Measurements from ENCODE around the gene HBB. TPM values are rescaled to one million over a fixed set of nuclear protein-coding genes. Genes with fewer than 3 reads are reported as not detected.

The HBB gene
- total RNA-seq = 100 to 1,000 TPM in 2 of 4 donors, 10 to 100 TPM in 1, 1 to 10 TPM in 1; 2.5 to 214 (median 107) TPM

DNA sequence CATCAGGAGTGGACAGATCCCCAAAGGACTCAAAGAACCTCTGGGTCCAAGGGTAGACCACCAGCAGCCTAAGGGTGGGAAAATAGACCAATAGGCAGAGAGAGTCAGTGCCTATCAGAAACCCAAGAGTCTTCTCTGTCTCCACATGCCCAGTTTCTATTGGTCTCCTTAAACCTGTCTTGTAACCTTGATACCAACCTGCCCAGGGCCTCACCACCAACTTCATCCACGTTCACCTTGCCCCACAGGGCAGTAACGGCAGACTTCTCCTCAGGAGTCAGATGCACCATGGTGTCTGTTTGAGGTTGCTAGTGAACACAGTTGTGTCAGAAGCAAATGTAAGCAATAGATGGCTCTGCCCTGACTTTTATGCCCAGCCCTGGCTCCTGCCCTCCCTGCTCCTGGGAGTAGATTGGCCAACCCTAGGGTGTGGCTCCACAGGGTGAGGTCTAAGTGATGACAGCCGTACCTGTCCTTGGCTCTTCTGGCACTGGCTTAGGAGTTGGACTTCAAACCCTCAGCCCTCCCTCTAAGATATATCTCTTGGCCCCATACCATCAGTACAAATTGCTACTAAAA, at the start of gene HBB:
Gene HBB (minus strand): TSS at position 340 of the 579 bp plus-strand sequence. CDS start 50 bp downstream, at position 290.
- WGBS, 2 donors = 88 to 92% methylated on average over 3 of the region's 3 CpGs
- DNase-seq = no peak
- intact Hi-C loops (cut with DNase I) = no loop called here
- Histone ChIP-seq H3K4me1 (no peaks in the 10 kb centered on the region), H3K27me3 (no peaks in the 10 kb centered on the region), H3K36me3 (no peaks in the 10 kb centered on the region), H3K4me3 (replicated peaks in 1 of 3) (no peak within 1 kb of the TSS), H3K27ac (no peak within 1 kb of the TSS), H3K9me3 (no peaks in the 10 kb centered on the region)
- TF ChIP-seq, protein P1, sequence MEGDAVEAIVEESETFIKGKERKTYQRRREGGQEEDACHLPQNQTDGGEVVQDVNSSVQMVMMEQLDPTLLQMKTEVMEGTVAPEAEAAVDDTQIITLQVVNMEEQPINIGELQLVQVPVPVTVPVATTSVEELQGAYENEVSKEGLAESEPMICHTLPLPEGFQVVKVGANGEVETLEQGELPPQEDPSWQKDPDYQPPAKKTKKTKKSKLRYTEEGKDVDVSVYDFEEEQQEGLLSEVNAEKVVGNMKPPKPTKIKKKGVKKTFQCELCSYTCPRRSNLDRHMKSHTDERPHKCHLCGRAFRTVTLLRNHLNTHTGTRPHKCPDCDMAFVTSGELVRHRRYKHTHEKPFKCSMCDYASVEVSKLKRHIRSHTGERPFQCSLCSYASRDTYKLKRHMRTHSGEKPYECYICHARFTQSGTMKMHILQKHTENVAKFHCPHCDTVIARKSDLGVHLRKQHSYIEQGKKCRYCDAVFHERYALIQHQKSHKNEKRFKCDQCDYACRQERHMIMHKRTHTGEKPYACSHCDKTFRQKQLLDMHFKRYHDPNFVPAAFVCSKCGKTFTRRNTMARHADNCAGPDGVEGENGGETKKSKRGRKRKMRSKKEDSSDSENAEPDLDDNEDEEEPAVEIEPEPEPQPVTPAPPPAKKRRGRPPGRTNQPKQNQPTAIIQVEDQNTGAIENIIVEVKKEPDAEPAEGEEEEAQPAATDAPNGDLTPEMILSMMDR (IDR thresholded peaks at IDR 0.05) = no peak
- TF ChIP-seq POLR2A (IDR thresholded peaks at IDR 0.05) = no peak

DNA sequence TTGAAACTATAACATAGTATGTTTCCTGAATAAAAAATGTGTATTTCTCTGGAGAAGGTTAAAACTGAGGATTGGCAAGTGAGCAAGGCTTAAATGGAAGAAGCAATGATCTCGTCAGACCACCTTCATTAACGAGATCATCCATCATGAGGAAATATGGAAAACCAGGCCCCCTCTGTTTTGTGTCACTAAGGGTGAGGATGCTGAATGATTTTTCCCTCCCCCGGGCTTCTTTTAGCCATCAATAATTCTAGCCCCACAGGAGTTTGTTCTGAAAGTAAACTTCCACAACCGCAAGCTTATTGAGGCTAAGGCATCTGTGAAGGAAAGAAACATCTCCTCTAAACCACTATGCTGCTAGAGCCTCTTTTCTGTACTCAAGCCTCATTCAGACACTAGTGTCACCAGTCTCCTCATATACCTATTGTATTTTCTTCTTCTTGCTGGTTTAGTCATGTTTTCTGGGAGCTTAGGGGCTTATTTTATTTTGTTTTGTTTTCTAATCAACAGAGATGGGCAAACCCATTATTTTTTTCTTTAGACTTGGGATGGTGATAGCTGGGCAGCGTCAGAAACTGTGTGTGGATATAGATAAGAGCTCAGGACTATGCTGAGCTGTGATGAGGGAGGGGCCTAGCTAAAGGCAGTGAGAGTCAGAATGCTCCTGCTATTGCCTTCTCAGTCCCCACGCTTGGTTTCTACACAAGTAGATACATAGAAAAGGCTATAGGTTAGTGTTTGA, 48.7 kb upstream of the HBB start:
- TF ChIP-seq, protein P1 (IDR thresholded peaks at IDR 0.05) = no peak
- WGBS, 2 donors = 71 to 73% methylated on average over 6 of the region's 6 CpGs
- intact Hi-C loops (cut with DNase I) = no loop called here

DNA sequence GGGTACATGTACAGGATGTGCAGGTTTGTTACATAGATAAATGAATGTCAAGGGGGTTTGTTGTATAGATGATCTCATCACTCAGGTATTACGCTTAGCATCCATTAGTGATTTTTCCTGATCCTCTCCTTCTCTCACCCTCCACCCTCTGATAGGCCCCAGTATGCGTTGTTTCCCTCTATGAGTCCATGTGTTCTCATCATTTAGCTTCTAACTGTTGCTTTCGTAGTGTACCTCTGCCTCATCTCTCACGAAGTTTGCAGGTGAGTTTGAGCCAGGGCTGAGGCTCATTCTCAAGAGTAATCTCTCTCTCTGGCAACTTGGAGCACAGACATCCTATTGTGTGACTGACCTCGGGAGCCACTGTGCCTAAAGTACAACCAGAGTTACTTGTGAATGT, 47.5 kb upstream of the HBB start:
- Histone ChIP-seq H3K27ac (no peak overlapping the region), H3K36me3 (no peaks in the 10 kb centered on the region), H3K9me3 (no peaks in the 10 kb centered on the region), H3K4me3 (replicated peaks in 1 of 3) (no peak overlapping the region), H3K27me3 (no peaks in the 10 kb centered on the region), H3K4me1 (no peaks in the 10 kb centered on the region)
- TF ChIP-seq, protein P1 (IDR thresholded peaks at IDR 0.05) = no peak
- TF ChIP-seq POLR2A (IDR thresholded peaks at IDR 0.05) = no peak
- WGBS, 2 donors = 68 to 72% methylated on average over 5 of the region's 5 CpGs
- no peak for DNase-seq
- intact Hi-C loops (cut with DNase I) = no loop called here

More for the DNA sequence above, 48.7 kb upstream of the HBB start:
- Histone ChIP-seq H3K27me3 (no peaks in the 10 kb centered on the region), H3K9me3 (no peaks in the 10 kb centered on the region), H3K36me3 (no peaks in the 10 kb centered on the region), H3K4me1 (no peaks in the 10 kb centered on the region), H3K27ac (no peak overlapping the region), H3K4me3 (replicated peaks in 1 of 3) (no peak overlapping the region)
- no peak for DNase-seq

DNA sequence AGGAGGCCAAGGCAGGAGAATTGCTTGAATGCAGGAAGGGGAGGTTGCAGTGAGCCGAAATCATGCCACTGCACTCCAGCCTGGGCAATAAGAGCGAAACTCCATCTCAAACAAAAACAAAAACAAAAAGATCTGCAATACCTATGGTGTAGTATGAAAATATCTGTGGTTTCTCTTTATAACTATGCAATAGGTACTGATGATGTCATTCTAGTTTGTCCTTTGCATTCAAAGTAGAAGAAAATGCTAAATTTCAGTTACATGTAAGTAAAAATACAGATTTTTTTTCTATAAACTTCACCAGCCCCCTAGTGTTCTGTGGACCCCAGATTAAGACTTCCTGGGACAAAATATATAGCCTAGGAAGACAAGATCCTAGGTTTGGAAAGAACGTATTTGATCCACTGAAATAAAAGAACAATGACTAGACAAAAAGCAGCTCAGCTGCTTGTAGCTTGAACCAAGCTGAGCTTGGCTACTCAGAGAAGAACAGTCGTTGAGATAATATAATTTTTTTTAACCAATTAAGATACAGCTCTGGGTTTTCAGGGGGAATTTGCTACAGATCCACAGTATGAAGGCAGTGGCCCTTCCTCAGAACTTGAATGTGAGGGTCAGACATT, 45.6 kb upstream of the HBB start:
- intact Hi-C loops (cut with DNase I) = no loop called here
- H3K27me3 ChIP-seq = no peaks in the 10 kb centered on the region
- H3K9me3 ChIP-seq = no peaks in the 10 kb centered on the region
- H3K27ac ChIP-seq = no peak overlapping the region
- TF ChIP-seq, protein P1 (IDR thresholded peaks at IDR 0.05) = no peak
- TF ChIP-seq POLR2A (IDR thresholded peaks at IDR 0.05) = no peak
- 74 to 78% methylated on average over 4 of the region's 4 CpGs for WGBS, 2 donors
- H3K4me3 ChIP-seq (replicated peaks in 1 of 3) = no peak overlapping the region
- H3K36me3 ChIP-seq = no peaks in the 10 kb centered on the region
- no peaks in the 10 kb centered on the region for H3K4me1 ChIP-seq
- DNase-seq = no peak

DNA sequence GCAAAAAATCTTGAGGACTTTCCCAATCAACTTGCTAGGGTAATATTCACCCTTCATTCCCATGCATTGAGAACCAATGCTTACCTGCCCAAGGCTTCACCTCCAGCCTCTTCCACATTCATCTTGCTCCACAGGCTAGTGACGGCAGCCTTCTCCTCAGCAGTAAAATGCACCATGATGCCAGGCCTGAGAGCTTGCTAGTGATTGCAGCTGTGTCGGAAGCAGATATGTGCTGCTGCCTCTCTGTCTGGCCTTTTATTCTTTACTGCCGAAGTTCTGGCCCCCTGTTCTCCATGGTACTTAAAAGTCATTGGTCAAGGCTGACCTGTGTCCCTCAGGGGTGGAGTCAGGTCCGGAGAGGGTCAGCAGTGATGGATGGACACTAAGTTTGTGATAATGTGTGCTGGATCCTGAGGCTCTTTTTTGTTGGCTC, 42.9 kb upstream of the HBB start, which contains the start of gene HBE1:
Gene HBE1 (minus strand): TSS at position 231 of the 433 bp plus-strand sequence. CDS start 55 bp downstream, at position 176.
- no peak for DNase-seq
- Histone ChIP-seq H3K36me3 (no peaks in the 10 kb centered on the region), H3K4me3 (replicated peaks in 1 of 3) (no peak within 1 kb of the TSS), H3K27ac (no peak within 1 kb of the TSS), H3K27me3 (no peaks in the 10 kb centered on the region), H3K4me1 (no peaks in the 10 kb centered on the region), H3K9me3 (no peaks in the 10 kb centered on the region)
- TF ChIP-seq, protein P1 (IDR thresholded peaks at IDR 0.05) = no peak
- no peak for TF ChIP-seq POLR2A (IDR thresholded peaks at IDR 0.05)
- WGBS, 2 donors = 71 to 74% methylated on average over 4 of the region's 4 CpGs
- intact Hi-C loops (cut with DNase I) = no loop called here

Data from thyroid gland (tissue), 4 donors.